Activated T-cell treated with anti-CD3 and anti-CD28 coated beads, Interleukin-2, amount 50 U/mL, for 24 hours (primary cell): ENCODE measurements around the gene LGALS9.
"Not testable (repeated sequence)": the region's sequence is repeated elsewhere in the genome, so short reads cannot be mapped to it uniquely, and the experiment has no call there.

Source experiments
- DNase-seq: peaks from one replicate; pipeline ENCODE4 v3.0.0-alpha.2; 2020
- H3K27ac Mint-ChIP-seq: 2 replicates; pipeline ENCODE4 v1.8.0; 2020; ENCODE audit warnings: mild to moderate bottlenecking, mixed read lengths
- H3K27me3 Mint-ChIP-seq: 2 replicates; pipeline ENCODE4 v1.8.0; 2020; ENCODE audit warnings: mixed read lengths
- H3K36me3 Mint-ChIP-seq: 2 replicates; pipeline ENCODE4 v1.8.0; 2020; ENCODE audit warnings: low read depth, mixed read lengths
- H3K4me1 Mint-ChIP-seq: 2 replicates; pipeline ENCODE4 v1.8.0; 2020; ENCODE audit warnings: low read depth, mixed read lengths
- H3K4me3 Mint-ChIP-seq: 2 replicates; pipeline ENCODE4 v1.8.0; 2020; ENCODE audit warnings: mild to moderate bottlenecking, moderate library complexity, mixed read lengths
- H3K9me3 Mint-ChIP-seq: 2 replicates; pipeline ENCODE4 v1.8.0; 2020; ENCODE audit warnings: mixed read lengths

Gene LGALS9

DNA sequence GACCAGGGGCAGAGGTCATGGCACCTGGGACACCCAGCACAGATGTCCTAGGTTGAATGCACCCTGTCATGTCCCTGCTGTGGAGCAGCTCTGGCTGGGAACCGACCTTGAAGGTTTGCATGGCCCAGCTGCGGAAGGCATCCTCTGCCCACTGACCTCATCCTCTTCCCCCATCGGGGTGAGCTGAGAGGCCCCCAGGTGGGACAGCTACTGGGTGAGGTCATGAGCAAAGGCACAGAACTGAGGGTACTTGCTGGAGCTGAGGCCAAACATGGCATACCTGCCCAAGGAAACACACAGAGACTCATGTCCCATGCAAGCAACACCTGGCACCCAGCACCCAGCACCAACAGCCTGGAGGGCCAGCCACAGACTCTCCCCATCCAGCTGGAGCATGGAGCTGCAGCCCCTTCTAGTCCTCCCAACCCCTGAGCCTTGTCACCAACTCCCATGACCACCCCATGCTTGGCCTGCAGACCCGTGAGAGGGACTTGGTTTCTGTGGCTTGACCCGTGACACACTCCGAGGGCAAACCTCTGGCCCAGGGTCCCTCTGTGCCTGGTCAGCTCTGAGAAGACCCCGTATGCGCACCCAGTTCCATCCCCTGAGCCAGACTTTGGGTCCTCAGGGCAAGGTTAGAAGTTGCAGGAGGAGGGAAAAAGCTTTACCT is 33.1 kb downstream of the LGALS9 start:
- Mint-ChIP-seq H3K27ac (no peak overlapping the region), H3K9me3 (no peaks in the 10 kb centered on the region), H3K36me3 (no peaks in the 10 kb centered on the region), H3K4me1 (no peaks in the 10 kb centered on the region), H3K4me3 (no peak overlapping the region), H3K27me3 (no peaks in the 10 kb centered on the region)
- no peak for DNase-seq

DNA sequence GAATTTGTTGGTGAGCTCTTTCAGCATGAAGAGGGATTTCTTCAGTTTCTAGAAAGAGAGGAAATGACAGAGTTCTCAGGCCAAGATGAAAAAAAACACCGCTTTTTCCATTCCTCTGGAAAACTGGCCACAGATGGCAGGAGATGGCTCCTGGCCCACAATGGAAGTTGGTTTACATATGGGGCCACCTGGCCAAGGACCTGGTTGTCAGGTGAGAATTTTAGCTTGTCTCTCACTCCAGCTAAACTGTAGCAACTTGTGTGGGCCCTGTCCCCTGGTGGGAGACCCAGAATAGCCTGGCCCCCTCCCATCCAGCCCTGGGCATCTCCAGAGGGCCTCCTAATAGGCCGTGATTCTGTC is 33.6 kb downstream of the LGALS9 start:
- no peak overlapping the region for H3K27ac Mint-ChIP-seq
- DNase-seq = no peak
- no peaks in the 10 kb centered on the region for H3K36me3 Mint-ChIP-seq
- no peaks in the 10 kb centered on the region for H3K9me3 Mint-ChIP-seq
- no peaks in the 10 kb centered on the region for H3K4me1 Mint-ChIP-seq
- no peaks in the 10 kb centered on the region for H3K27me3 Mint-ChIP-seq
- no peak overlapping the region for H3K4me3 Mint-ChIP-seq

DNA sequence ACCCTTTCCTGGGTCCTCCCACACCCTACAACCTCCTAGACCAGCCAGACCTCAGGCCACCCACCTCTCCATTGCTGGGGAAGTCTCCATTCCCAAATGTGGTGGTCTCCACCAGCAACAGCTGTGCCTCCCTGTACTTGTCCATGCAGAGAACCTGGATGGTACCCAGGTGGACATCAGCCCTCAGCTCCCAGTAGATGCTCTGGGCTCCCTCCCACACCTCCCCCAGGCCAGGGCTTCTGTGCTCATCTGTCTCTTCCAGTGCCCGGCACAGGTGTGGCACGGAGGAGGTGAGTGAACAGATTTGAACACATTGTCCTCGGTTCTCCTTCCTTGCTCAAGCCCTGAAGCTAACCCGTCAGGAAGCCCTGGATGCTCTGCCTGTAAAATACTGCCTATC is 34.6 kb downstream of the LGALS9 start:
- Mint-ChIP-seq H3K27me3 (no peaks in the 10 kb centered on the region), H3K27ac (no peak overlapping the region), H3K9me3 (no peaks in the 10 kb centered on the region), H3K4me1 (no peaks in the 10 kb centered on the region), H3K36me3 (no peaks in the 10 kb centered on the region), H3K4me3 (no peak overlapping the region)
- no peak for DNase-seq

DNA sequence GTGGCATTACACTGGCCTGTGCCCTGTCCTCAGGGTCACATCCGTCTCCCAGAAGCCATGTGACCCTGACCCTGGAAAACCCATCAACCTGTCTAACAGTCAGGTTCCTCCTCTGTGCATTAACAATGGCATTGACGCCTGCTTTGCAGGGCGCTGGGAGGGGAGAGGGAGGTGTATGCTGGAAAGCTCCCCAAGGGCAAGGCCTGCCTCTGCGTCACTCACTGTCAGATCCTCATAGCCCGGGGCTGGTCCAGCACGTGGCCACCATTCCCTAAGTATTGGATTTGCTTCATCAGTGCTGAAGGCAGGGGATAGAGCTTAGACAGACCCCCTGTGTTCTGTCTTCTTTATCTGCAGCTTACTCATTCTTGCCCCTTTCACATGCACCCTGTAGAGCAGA is 35.3 kb downstream of the LGALS9 start:
- not testable (repeated sequence) for H3K27ac Mint-ChIP-seq, H3K36me3 Mint-ChIP-seq, H3K27me3 Mint-ChIP-seq, H3K9me3 Mint-ChIP-seq, H3K4me1 Mint-ChIP-seq, DNase-seq, H3K4me3 Mint-ChIP-seq

DNA sequence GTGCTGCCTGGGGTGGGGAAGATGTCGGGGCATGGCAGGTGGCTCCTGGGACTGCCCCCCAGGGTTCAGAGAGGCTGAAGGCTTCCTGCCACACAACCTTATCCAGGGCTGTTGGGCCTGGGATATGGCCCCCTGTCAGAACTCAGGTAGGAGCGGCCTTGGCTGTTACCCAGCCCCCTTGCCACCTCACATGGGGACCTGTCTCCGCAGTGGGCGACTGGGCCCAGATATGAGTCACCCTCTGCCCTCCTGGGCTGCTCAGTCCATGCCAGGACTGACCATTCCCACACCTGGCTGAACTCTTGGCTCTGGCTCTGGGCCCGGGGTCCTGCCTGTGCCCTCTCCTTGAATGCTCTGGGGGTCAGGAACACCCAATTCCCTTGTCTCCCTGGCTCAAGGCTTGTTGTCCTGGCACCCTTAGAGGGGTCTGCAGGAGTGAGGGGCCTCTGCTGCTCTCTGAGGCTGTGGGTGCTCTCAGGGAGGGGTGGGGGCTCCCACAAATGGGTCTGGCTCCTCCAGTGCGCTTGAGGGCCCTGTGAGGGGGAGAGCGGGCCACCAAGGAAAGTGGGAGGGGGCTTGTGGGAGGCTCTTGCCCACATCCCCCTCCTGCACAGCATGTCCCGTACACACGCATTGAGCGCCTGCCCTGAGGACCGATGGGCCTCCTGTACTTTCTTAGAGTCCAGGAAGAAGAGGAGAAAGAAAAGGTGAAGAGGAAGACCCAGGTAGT is 36.0 kb downstream of the LGALS9 start:
- Mint-ChIP-seq H3K4me3 (no peak overlapping the region), H3K27me3 (no peaks in the 10 kb centered on the region), H3K9me3 (no peaks in the 10 kb centered on the region), H3K27ac (no peak overlapping the region), H3K4me1 (no peaks in the 10 kb centered on the region), H3K36me3 (no peaks in the 10 kb centered on the region)
- DNase-seq = no peak

DNA sequence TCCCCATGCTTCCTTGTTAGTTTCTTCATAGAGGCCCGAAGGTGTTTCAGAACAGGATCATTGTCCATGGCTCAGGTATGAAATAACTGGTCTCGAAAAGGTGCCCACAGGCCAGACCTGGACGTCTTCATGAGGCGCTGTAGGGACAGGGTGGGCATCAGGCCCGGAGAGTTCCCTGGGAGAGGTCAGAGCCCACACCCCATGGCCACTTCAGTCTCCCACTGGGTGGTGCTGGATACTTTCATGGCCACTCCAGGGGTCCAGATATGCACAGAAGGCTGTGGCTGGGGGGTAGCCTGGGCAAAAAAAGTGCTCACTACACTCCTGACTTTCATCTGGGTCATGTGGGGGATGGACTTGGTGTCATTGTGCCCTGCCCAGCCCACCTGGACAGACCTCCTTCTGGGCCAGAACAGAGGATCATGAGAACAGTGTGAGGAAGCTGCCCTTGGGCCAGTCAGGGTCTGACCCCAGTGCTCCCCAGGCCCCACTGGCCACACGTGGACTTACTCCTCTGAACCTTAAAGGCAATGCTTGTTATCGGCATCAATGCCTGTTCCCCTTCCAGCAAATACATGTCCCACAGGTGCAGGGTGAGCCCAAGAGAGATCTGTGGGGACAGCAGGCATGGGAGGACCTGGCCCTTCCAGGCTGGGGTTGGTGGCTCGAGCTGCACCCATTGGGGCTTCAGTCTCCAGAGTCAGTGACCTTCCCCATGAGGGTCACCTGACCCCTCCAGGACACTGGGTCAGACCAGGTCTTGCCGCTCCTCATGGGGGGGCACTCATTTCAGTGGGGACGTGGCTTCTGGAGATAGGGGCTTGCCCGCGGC is 36.9 kb downstream of the LGALS9 start:
- Mint-ChIP-seq H3K9me3 (no peaks in the 10 kb centered on the region), H3K4me1 (no peaks in the 10 kb centered on the region), H3K4me3 (no peak overlapping the region), H3K36me3 (no peaks in the 10 kb centered on the region), H3K27ac (no peak overlapping the region), H3K27me3 (no peaks in the 10 kb centered on the region)
- DNase-seq = no peak

DNA sequence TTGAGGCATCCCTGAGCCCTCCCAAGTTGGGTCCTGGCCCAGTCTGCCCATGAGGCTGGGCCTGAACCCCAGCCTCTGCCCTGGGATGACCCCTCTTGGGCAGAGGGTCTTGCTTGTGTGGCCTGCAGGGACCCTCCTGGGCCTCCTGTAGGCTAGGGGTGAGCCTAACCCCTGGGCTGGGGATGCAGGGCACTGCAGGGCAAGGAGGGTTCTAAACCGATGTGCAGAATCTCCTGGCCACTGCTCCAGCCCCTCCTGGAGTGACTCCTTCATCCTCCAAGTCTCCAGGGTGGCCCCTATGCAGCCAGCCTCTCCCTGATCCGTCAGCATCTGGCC is 37.5 kb downstream of the LGALS9 start:
- H3K4me3 Mint-ChIP-seq = no peak overlapping the region
- no peaks in the 10 kb centered on the region for H3K27me3 Mint-ChIP-seq
- no peak for DNase-seq
- no peaks in the 10 kb centered on the region for H3K9me3 Mint-ChIP-seq
- no peaks in the 10 kb centered on the region for H3K4me1 Mint-ChIP-seq
- H3K36me3 Mint-ChIP-seq = no peaks in the 10 kb centered on the region
- no peak overlapping the region for H3K27ac Mint-ChIP-seq

DNA sequence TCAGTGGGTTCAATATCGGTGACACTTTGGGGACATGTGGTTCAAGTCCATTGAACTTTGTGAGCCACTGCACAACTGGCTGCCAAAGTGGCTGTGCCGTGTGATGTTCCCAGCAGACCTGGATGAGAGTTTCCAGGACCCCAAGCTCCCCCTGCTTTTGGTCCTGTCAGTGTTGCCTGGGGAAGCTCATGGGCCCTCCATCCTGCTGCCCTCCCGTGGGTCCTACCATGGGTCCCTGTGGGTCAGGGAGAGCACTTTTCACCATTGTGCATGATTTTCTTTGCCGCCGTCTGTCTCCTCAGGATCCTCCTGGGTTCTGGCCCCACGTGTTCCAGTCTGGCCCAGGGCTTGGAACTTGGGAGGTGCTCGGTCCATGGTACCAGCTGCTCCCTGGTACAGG is 38.1 kb downstream of the LGALS9 start:
- Mint-ChIP-seq H3K4me1 (no peaks in the 10 kb centered on the region), H3K27me3 (no peaks in the 10 kb centered on the region), H3K4me3 (no peak overlapping the region), H3K9me3 (no peaks in the 10 kb centered on the region), H3K36me3 (no peaks in the 10 kb centered on the region), H3K27ac (no peak overlapping the region)
- no peak for DNase-seq

DNA sequence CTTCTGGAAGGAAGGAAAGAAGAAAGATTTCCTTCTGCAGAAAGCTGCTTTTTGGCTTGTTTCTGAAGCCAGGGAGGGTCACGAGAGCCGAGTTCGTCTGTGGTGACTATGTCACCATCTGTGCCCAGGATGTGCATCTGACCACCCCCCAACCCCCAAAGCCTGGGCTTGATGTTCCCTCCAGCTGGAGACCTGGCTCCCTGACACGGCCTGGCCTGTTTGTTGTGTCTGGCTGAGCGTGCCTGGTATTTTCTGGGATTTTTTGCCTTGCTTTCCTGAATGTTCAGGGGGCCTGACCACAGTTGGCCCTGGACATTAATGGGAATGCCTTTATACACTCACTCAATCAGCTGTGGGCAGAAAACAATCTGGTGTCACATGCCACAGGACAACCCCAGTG is 38.9 kb downstream of the LGALS9 start:
- no peak overlapping the region for H3K4me3 Mint-ChIP-seq
- no peaks in the 10 kb centered on the region for H3K4me1 Mint-ChIP-seq
- DNase-seq = no peak
- H3K9me3 Mint-ChIP-seq = no peaks in the 10 kb centered on the region
- no peaks in the 10 kb centered on the region for H3K27me3 Mint-ChIP-seq
- no peaks in the 10 kb centered on the region for H3K36me3 Mint-ChIP-seq
- H3K27ac Mint-ChIP-seq = no peak overlapping the region

DNA sequence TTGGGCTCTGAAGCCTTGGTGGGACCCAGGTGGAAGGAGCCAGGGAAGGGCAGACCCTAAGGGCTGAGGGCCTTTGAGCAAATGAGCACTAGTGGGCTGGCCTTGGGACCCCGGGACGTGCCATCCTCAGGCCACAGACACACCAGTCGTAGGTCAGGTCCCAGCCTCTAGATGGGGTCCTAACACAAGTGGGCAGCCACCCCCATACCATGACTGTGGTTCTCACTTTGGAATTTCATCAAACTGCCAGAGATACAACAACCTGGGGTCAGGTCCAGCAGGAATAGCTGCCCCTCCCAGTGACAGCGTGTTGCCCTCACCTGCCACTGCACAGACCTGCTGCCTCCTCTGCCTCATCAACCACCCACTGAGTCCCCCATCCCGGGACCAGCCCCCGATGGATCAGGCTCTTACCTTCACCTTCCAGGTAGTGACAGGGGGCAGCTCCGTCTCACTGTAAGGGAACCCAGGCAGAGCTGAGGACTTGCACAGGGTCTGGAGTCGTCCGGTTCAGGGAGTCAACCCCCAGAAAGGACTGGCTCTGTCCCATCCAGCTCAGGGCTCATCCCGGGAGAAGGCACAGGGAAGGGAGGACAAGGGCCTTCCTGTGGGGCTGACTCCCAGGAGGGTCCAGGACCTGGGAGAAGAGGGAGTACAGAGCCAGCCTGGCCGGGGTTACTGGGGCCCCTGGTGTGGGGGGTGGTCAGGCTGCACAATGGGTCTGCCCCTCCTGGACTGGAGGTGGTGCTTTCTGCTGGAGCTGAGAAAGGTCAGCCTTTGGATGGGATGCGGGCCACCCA is 40.0 kb downstream of the LGALS9 start:
- no peaks in the 10 kb centered on the region for H3K27me3 Mint-ChIP-seq
- H3K4me1 Mint-ChIP-seq = no peaks in the 10 kb centered on the region
- no peak overlapping the region for H3K4me3 Mint-ChIP-seq
- no peaks in the 10 kb centered on the region for H3K9me3 Mint-ChIP-seq
- DNase-seq = no peak
- no peaks in the 10 kb centered on the region for H3K36me3 Mint-ChIP-seq
- H3K27ac Mint-ChIP-seq = no peak overlapping the region

DNA sequence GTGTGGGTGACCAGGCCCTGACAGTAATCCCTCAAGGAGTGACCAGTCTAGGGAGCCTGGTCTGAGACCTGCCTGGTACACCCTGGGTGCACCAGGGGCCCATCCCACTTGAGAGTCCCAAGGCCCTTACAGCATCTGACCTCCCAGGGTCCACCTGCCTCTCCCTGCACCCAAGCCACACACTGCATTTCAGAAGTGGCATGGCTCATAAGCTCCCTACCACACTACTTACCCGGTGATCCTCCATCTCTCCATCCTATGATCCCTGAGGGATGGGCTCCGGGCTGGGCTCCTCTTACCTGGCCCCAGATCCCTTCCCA is 40.6 kb downstream of the LGALS9 start:
- Mint-ChIP-seq H3K27ac (no peak overlapping the region), H3K4me1 (no peaks in the 10 kb centered on the region), H3K4me3 (no peak overlapping the region), H3K27me3 (no peaks in the 10 kb centered on the region), H3K9me3 (no peaks in the 10 kb centered on the region), H3K36me3 (no peaks in the 10 kb centered on the region)
- no peak for DNase-seq

DNA sequence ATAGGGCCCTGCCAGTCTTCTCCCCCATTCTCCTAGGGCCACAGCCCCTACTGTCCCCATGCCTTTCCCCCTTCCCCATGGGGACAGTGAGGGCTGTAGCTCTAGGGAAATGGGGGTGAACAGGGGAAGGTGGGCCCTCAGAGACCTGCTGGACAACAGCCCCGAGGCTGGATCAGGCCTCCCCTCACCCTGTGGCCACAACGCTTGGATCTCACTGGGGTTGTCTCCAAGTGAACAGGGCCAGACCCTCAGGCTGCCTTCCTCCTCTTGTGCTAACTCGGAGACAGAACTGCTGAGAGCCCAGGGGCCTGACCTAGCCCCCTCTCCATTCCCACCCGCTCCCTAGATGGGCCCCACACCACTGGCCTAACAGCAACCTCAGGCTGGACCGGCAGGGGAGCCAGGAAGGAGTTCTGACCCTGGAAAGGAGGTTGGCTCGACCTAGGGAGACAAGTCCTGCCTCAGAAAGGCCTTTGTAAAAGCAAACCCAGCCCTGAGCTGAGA is 41.0 kb downstream of the LGALS9 start:
- not testable (repeated sequence) for H3K27me3 Mint-ChIP-seq, H3K4me3 Mint-ChIP-seq, H3K27ac Mint-ChIP-seq, H3K4me1 Mint-ChIP-seq, H3K9me3 Mint-ChIP-seq, DNase-seq, H3K36me3 Mint-ChIP-seq

DNA sequence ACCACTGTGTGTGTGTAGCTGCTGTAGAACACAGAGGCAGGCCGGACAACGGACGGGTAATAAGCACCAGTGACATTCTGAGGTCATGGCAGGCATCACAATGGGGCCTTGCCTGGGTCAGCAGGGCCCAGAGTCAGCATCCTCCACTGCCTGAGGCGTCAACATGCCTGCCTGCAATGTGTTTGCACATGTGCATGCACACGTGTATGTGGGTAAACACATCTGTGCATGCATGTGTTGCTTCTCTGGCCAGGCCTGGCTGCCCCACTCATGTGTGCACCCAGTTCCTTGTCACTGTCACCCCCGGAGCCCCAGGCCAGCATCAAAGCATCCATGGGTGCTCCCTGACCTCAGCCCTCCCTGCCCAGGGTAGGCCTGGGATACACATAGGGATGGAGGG is 43.3 kb downstream of the LGALS9 start:
- H3K27me3 Mint-ChIP-seq = peaks cover 3% of the 10 kb centered on the region
- no peaks in the 10 kb centered on the region for H3K9me3 Mint-ChIP-seq
- H3K27ac Mint-ChIP-seq = no peak overlapping the region
- no peaks in the 10 kb centered on the region for H3K4me1 Mint-ChIP-seq
- no peaks in the 10 kb centered on the region for H3K36me3 Mint-ChIP-seq
- no peak for DNase-seq
- H3K4me3 Mint-ChIP-seq = no peak overlapping the region

DNA sequence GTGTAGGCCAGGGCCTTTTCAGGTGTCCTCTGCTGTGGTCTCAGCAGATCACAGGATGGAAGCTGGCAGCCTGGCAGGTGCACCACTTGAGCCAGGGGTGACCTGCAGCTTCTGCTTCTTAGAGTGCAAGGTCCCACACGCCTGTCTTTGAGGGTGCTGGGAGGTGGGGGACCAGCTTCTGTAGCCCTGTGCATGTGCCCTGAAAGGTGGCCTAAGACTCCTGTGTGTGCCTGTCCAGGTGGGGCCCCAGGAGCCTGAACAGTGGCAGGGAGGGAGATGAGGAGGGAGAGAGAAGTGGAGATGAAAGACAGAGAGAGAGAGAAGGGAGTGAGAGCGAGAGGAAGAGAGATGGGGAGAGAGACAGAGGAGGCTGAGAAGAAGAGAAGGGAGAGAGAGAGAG is 46.2 kb downstream of the LGALS9 start:
- Mint-ChIP-seq H3K36me3 (no peaks in the 10 kb centered on the region), H3K9me3 (no peaks in the 10 kb centered on the region), H3K27me3 (peaks cover 9% of the 10 kb centered on the region), H3K4me1 (no peaks in the 10 kb centered on the region), H3K27ac (no peak overlapping the region), H3K4me3 (no peak overlapping the region)
- DNase-seq = no peak
